GM18517 (cell line): Measurements from ENCODE around the gene PI4KA.

Source experiments
- ATAC-seq: cut with Tn5 transposase; IDR thresholded peaks from one replicate; pipeline ENCODE4 v1.9.1; 2021; ENCODE audit warnings: mild to moderate bottlenecking, moderate library complexity; ENCODE audit not compliant: unreplicated experiment

Gene PI4KA

GRCh38 chr22:20819471-20819870 lies 39.1 kb downstream of the PI4KA start:
- no peak for ATAC-seq

GRCh38 chr22:20818471-20818870 lies 40.1 kb downstream of the PI4KA start:
- ATAC-seq: no peak

- ATAC-seq: no peak
Observed at GRCh38 chr22:20816559-20816958, 42.1 kb downstream of the PI4KA start.

DNA sequence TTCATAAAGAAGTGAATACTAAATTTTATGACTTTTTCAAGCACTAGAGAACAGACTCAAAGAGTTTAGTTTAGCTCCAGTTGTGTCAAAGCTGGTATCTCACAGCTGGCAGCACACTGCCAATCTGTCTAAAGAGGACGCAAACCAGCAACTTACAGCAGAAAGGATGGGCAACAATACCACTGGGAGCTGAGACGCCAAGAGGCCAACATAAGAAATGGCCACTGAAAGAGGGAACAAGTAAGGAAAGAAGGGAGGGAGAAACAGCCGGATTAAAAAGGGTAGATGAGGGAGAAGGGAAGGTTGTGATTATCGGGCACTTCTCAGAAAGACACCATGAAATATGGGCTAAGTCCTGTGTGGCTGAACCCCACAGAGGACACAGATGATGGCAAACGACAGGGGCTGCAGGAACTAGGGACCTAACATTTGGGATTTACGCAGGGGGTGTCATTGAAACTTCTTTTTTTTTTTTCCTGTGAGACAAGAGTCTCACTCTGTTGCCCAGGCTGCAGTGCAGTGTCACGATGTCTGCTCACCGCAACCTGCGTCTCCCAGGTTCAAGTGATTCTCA lies 43.0 kb downstream of the PI4KA start:
- ATAC-seq: no peak

GRCh38 chr22:20814221-20814808 lies 44.3 kb downstream of the PI4KA start:
- no peak for ATAC-seq

GRCh38 chr22:20813056-20813455 lies 45.6 kb downstream of the PI4KA start:
- ATAC-seq: no peak

GRCh38 chr22:20811971-20812660 lies 46.5 kb downstream of the PI4KA start:
- ATAC-seq: no peak

- ATAC-seq: no peak
Observed at GRCh38 chr22:20811171-20811570, 47.4 kb downstream of the PI4KA start.

- no peak for ATAC-seq
Observed at GRCh38 chr22:20810645-20811044, 48.0 kb downstream of the PI4KA start.

DNA sequence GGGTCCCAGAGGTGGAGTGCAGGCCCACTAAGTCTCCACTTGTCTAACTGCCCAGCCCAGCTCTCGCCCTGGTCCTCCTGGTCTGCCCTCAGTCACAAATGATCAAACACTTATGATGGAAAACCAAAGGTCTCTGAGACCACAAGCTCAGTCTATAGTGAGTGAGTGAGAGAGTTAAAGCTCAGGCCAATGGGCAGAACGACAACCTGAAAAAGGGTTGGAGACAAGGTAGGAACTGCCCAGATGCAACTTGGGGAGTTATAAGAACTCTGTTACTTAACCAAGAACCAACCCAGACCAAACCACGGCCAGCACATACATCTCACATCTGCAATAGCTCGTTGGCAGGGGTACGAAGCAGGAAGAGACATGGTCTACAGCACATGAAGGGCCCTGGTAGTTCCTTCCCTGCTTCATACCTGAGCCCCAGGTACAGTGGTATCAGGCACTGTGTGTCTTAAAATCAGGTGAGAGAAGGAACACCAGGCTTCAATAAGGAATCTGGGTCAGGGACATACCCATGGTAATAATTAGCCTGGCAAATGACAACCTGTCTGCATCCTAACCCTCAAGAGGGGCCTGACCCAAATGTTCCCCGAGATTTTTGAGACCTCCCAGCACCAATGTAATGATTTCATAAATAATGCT lies 48.9 kb downstream of the PI4KA start:
- no peak for ATAC-seq

DNA sequence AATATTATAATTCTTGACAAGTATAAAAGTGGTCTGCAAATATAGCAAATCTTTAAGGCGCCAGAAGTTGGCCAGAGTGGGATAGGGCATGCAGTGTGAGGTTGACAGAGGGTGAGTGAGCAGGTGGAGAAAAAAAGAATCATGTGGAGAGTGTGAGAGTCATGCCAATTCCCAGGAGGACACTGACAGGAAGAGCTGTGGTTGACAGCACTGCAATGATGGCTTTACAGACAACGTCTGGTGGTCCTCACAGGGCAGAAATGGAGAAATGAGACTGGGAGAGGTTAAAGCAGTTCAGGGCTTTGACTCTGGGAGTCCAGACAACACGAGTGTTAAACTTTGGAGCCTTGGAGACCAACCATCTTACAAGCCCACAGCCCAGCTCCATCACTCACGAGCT lies 49.8 kb downstream of the PI4KA start:
- ATAC-seq: no peak

DNA sequence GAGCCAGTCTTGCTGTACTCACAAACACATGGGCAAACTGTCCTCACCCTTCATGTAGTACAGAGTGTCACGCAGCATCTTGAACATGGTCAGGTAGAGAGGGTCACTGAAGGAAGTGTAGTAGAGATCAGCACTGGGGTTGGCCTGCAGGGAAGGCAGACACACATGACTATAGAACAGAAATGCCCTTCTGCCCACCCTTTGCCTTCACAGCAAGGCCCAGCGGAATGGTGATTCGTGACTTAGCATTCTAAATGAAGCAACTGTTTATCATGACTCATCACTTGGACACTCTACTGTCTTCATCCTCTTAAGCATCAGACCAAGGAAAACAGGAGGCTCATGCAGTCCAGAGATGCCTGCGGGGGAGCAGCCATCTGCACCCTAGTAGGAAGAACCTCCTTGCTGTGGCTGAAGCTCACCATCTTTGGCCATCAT lies 51.3 kb downstream of the PI4KA start:
- no peak for ATAC-seq

DNA sequence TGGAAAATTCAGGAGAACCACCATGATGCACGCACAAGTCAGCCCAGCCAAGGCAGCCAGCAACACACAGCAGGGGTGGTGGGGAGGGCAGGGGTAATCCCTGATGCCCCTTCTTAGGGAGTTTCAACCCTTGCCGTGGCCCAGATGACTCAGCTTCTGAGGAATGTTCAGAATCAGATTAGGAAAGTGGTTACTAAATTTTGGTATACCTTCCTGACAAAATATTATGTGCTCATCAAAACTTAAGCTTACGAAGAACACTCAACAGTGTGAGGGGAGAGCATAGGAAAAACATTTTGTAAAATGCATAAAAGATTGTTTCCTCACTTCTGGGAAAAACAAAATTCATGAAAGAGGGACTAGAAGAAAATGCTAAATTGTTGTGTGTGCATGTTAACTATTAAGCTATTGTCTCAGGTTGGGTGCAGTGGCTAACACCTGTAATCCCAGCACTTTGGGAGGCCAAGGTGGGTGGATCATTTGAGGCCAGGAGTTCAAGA lies 52.6 kb downstream of the PI4KA start:
- no peak for ATAC-seq

GRCh38 chr22:20804650-20805049 lies 54.0 kb downstream of the PI4KA start:
- ATAC-seq: no peak

GRCh38 chr22:20803696-20804324 lies 54.8 kb downstream of the PI4KA start:
- no peak for ATAC-seq

DNA sequence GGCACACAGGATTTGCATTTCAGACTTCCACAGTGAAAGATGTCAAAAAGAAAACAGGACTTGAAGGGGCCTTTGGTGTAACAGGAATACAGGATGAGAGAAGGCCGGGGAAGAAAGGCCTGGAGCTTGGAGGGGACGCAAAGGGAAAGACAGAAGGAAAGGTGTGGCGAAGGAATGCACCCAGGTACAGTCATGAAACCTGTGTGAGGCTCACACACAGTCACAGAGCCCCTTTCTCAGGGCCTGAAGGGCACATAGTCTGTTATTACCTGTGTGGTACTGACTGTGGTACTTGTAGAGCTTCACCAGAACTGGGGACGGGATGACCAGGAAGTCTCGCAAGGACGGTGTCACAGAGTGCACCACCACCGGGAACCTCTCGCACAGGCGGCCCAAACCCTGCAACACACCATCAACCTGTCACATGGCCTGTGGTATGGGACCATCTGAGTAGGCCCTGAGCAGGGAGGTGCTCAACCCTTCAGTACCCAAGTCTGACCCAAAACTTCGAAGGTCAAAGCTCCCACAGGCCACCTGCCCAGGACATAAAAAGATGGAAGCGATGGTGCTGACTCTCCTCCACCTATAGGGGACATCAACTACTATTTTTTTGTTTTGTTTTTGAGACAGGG lies 55.6 kb downstream of the PI4KA start:
- no peak for ATAC-seq

DNA sequence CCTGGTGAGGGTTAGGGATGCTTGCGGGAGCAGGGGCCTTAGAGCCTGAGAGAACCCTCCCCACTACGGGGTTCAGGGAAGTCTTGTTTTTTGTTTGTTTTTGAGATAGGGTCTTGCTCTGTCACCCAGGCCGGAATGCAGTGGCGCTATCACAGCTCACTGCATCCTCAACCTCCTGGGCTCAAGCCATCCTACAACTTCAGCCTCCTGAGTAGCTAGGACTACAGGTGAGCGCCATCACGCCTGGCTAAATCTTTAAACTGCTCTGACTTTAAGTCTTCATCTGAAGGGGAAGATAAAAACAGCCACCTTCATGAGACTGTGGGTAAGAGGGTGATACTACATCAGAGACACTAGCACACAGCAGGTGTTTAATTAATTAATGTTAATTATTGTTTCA lies 56.2 kb downstream of the PI4KA start:
- no peak for ATAC-seq

DNA sequence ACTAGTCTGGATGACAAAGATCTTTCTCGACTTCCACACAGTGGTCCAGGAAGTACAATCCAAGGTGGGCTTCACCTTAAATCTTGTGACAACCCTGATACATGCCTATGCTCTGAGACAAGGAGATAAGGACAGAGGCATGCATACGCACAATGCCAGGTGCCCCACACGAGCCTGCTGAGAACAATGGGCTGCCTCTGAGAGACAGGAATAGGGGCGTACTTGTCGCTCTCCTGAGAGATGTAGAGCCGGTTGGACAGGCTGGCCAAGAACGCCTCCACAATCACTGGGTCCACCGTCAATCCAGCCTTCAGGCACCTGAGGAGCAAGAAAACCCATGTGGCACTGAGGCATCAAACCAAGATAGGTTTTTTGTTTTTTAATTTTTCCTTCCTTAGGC lies 59.2 kb downstream of the PI4KA start:
- no peak for ATAC-seq

DNA sequence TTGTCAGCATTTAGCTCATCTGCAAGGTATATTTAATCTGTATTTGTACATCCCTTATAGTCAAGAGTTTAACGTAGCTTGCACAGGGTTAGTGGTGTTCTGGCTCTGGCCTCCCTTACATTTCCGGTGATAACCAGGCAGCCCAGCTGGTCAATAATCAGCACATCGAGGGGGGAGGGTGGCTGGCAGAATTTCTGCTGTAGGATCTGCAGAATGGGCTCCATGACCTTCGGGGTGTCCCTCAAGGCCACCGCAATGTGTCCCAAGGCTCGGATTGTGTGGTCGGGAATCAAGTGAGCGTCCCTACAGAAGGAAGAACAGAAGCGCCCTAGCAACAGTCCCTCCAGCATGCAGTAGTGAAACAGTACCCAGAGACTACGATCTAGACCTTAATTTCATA lies 59.6 kb downstream of the PI4KA start:
- ATAC-seq: no peak

DNA sequence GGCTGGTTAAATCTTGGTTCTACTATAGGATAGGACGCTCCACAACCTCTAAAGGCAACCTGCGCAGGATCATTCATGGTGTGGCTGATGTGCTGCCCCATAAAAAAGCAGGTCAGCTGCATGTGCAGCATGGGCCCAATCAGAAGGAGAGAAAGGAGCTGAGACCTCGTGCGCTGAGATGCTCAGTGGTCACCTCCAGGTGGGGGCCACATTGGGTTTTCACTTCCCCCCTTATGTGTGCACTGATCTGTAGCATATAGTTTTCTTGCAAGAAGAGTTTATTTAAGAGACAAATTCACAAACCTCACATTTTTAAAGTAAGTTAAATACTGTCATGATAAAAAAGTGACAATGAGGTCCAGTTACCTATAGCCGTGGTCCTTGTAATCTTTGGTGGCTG lies 60.4 kb downstream of the PI4KA start:
- ATAC-seq: no peak

GRCh38 chr22:20796731-20797130 lies 61.9 kb downstream of the PI4KA start:
- ATAC-seq: no peak
